Panc1 (cell line): ENCODE data around the gene ARRDC2.

Experiments
- CTCF ChIP-seq: fragments of 450-650 bp; IDR thresholded peaks from 2 replicates; pipeline ENCODE4 v1.5.1; 2017; ENCODE audit warnings: mild to moderate bottlenecking
- POLR2AphosphoS5 ChIP-seq: IDR thresholded peaks from 2 replicates; pipeline ENCODE4 v1.6.1; 2012; ENCODE audit warnings: mild to moderate bottlenecking, low read depth, low read length, moderate library complexity
- SIN3A ChIP-seq: IDR thresholded peaks from 2 replicates; pipeline ENCODE4 v1.6.1; 2012; ENCODE audit warnings: low read depth, mild to moderate bottlenecking, low read length, moderate library complexity, borderline replicate concordance; ENCODE audit not compliant: insufficient read depth

- TF ChIP-seq CTCF (no peak), POLR2AphosphoS5 (no peak), SIN3A (no peak)
Measured at GRCh38 chr19:17969096-17969792, 38.7 kb upstream of the ARRDC2 start.
